CD8-positive, alpha-beta memory T cell (primary cell): ENCODE measurements around the gene BICD1. TPM values are rescaled to one million over a fixed set of nuclear protein-coding genes. Genes with fewer than 3 reads are reported as not detected.

ENCODE experiments used
- CTCF ChIA-PET: fragments of 350-600 bp; sonication (Branson Sonifier 250); formaldehyde crosslinking; loops from one replicate; lab custom pipeline; 2021; ENCODE audit warnings: antibody characterized with exemption; lab: Charles Lee
- POLR2A ChIA-PET: fragments of 350-600 bp; sonication (Branson Sonifier 250); formaldehyde crosslinking; loops from one replicate; lab custom pipeline; 2021; ENCODE audit warnings: antibody characterized with exemption; lab: Charles Lee
- DNase-seq, 5 donors: peaks; one replicate each; pipeline versions ENCODE4 v3.0.0 to v3.0.0-alpha.2; 2020 to 2022; ENCODE audit warnings: mixed read lengths in 1 of 5
- H3K27ac ChIP-seq: one replicate; pipeline ENCODE4 v1.7.0; 2013; ENCODE audit warnings: low read depth, mild to moderate bottlenecking, low read length, moderate library complexity
- H3K27me3 ChIP-seq: 2 replicates; pipeline ENCODE4 v1.7.0; 2013; ENCODE audit warnings: low read length, mild to moderate bottlenecking; ENCODE audit not compliant: insufficient read depth, poor library complexity, severe bottlenecking
- H3K36me3 ChIP-seq: 2 replicates; pipeline ENCODE4 v1.7.0; 2013; ENCODE audit warnings: mild to moderate bottlenecking, low read length, moderate library complexity; ENCODE audit not compliant: insufficient read depth
- H3K4me1 ChIP-seq: 2 replicates; pipeline ENCODE4 v1.7.0; 2013; ENCODE audit warnings: mild to moderate bottlenecking, low read length, moderate library complexity; ENCODE audit not compliant: insufficient read depth
- H3K4me3 ChIP-seq: 2 replicates; pipeline ENCODE4 v1.7.0; 2013; ENCODE audit warnings: mild to moderate bottlenecking, low read length
- H3K9me3 ChIP-seq: 2 replicates; pipeline ENCODE4 v1.7.0; 2013; ENCODE audit warnings: mild to moderate bottlenecking, low read length
- H3K27ac Mint-ChIP-seq, 8 donors: one replicate each; pipeline ENCODE4 v1.8.0; 2020 to 2021; ENCODE audit warnings: mixed read lengths in 8 of 8, mild to moderate bottlenecking in 6 of 8, inconsistent platforms in 3 of 8, moderate library complexity in 3 of 8
- H3K27me3 Mint-ChIP-seq, 2 donors: one replicate each; pipeline ENCODE4 v1.8.0; 2020 to 2021; ENCODE audit warnings: mixed read lengths in 2 of 2, mild to moderate bottlenecking in 1 of 2, moderate library complexity in 1 of 2
- H3K36me3 Mint-ChIP-seq, 3 donors: one replicate each; pipeline ENCODE4 v1.8.0; 2020 to 2021; ENCODE audit warnings: mixed read lengths in 3 of 3, inconsistent platforms in 1 of 3, mild to moderate bottlenecking in 1 of 3
- H3K4me1 Mint-ChIP-seq, 3 donors: one replicate each; pipeline ENCODE4 v1.8.0; 2020 to 2021; ENCODE audit warnings: mixed read lengths in 3 of 3, inconsistent platforms in 1 of 3, mild to moderate bottlenecking in 1 of 3
- H3K4me3 Mint-ChIP-seq, 7 donors: one replicate each; pipeline ENCODE4 v1.8.0; 2020 to 2021; ENCODE audit warnings: mixed read lengths in 7 of 7, mild to moderate bottlenecking in 6 of 7, moderate library complexity in 4 of 7, inconsistent platforms in 2 of 7
- H3K9me3 Mint-ChIP-seq, 5 donors: one replicate each; pipeline ENCODE4 v1.8.0; 2020 to 2022; ENCODE audit warnings: mixed read lengths in 5 of 5, mild to moderate bottlenecking in 3 of 5, moderate library complexity in 2 of 5, inconsistent platforms in 1 of 5
- polyA plus RNA-seq: library from polyadenylated mRNA; unstranded; fragments of 300-500 nt; fragmentation: Illumina TruSeq; gene quantifications from one replicate; pipeline ENCODE4 v1.2.3, GENCODE V29; 2021
- total RNA-seq, 2 experiments: library from RNA; stranded (reverse); gene quantifications; one replicate each; pipeline ENCODE4 v1.2.3, GENCODE V29; 2021

The BICD1 gene
- total and polyA plus RNA-seq, 3 experiments from 2014 or later: 8.7 to 20.5 (median 18.0) TPM

GRCh38 chr12:32253154-32253790 lies 146.6 kb downstream of the BICD1 start:
- Histone ChIP-seq H3K27ac (no peak overlapping the region), H3K36me3 (no peaks in the 10 kb centered on the region), H3K27me3 (no peaks in the 10 kb centered on the region), H3K9me3 (no peaks in the 10 kb centered on the region), H3K4me3 (no peak overlapping the region), H3K4me1 (no peaks in the 10 kb centered on the region)
- ChIA-PET POLR2A (no interaction called here), CTCF (no interaction called here)
- peaks cover 0 to 6% (median 0%) of the 10 kb centered on the region in 5 donors for H3K9me3 Mint-ChIP-seq
- H3K4me1 Mint-ChIP-seq: peaks cover 6 to 12% (median 7%) of the 10 kb centered on the region in 3 donors
- no peak overlapping the region for H3K4me3 Mint-ChIP-seq
- peaks cover 0 to 20% (median 3%) of the 10 kb centered on the region in 3 donors for H3K36me3 Mint-ChIP-seq
- H3K27me3 Mint-ChIP-seq: no peaks in the 10 kb centered on the region
- DNase-seq: no peak
- H3K27ac Mint-ChIP-seq: peak overlapping the region in 2 of 8 donors; percentile 21 to 37

DNA sequence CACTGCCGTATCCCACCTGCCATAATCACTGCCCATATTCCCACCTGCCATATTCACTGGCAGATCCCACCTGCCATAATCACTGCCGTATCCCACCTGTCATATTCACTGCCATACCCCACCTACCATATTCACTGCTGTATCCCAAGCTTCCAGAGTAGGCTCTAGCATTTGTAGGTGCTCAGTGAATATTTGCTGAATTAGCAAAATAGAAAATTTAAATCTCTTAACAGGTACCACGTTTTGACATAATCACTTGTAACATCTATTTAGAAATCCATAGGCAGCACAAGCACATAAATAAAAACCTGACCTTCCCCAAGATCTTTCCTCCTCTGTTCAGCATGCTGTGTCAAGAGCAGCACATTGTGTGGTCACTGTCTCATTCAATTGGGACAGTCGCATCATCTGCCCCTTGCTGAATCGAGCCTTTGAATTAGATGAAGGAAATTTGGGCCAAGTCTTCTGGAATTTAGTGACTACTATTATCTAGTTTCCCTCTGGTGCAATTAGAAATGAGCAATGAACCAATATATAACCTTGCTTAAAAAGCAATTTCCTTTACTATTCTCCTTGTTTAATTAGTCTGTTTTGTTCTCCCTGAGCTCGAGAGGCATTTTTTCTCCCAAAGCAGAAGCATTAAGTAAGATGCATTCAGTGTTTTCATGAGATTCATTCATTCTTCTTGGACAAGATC lies 147.8 kb downstream of the BICD1 start:
- H3K9me3 Mint-ChIP-seq: peaks cover 0 to 9% (median 0%) of the 10 kb centered on the region in 5 donors
- Histone ChIP-seq H3K36me3 (no peaks in the 10 kb centered on the region), H3K27ac (no peak overlapping the region), H3K4me3 (no peak overlapping the region), H3K4me1 (no peaks in the 10 kb centered on the region), H3K27me3 (no peaks in the 10 kb centered on the region), H3K9me3 (no peaks in the 10 kb centered on the region)
- H3K4me1 Mint-ChIP-seq: peaks cover 6 to 12% (median 7%) of the 10 kb centered on the region in 3 donors
- no peak overlapping the region for H3K4me3 Mint-ChIP-seq
- no peaks in the 10 kb centered on the region for H3K27me3 Mint-ChIP-seq
- DNase-seq: no peak
- peaks cover 1 to 24% (median 8%) of the 10 kb centered on the region in 3 donors for H3K36me3 Mint-ChIP-seq
- ChIA-PET CTCF (no interaction called here), POLR2A (interaction anchor here (0.7 kb wide), 1 partner anchor 46 kb away, joined by 4 read pairs; no protein-coding TSS in a partner anchor)
- H3K27ac Mint-ChIP-seq: peak overlapping the region in 1 of 8 donors; percentile 34

DNA sequence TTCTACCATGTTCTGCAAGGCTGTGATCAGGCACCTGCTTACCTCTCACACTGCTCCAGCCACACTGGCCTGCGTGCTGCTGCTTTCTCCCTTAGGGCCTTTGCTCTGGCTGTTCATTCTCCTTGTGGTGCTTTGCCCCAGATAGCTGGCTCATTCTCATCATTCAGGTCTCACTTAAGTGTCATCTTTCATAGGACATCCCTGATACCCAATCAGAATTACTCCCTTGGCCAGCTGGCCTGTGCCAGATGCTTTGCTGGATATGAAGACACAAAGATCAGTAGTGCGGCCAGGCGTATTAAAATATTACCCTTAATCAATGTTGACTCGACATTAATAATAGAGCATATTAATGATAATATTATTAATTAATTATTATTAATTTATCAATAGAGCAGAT lies 148.9 kb downstream of the BICD1 start:
- no peak overlapping the region for H3K4me3 Mint-ChIP-seq
- no peaks in the 10 kb centered on the region for H3K27me3 Mint-ChIP-seq
- peaks cover 6 to 12% (median 7%) of the 10 kb centered on the region in 3 donors for H3K4me1 Mint-ChIP-seq
- no peaks in the 10 kb centered on the region for H3K9me3 ChIP-seq
- H3K36me3 ChIP-seq: no peaks in the 10 kb centered on the region
- DNase-seq: no peak
- no peak overlapping the region for H3K4me3 ChIP-seq
- no peaks in the 10 kb centered on the region for H3K4me1 ChIP-seq
- H3K27me3 ChIP-seq: no peaks in the 10 kb centered on the region
- H3K27ac Mint-ChIP-seq: no peak overlapping the region
- no peak overlapping the region for H3K27ac ChIP-seq
- ChIA-PET CTCF (no interaction called here), POLR2A (no interaction called here)
- H3K36me3 Mint-ChIP-seq: peaks cover 1 to 24% (median 10%) of the 10 kb centered on the region in 3 donors
- H3K9me3 Mint-ChIP-seq: peaks cover 0 to 9% (median 0%) of the 10 kb centered on the region in 5 donors

- peaks cover 0 to 9% (median 0%) of the 10 kb centered on the region in 5 donors for H3K9me3 Mint-ChIP-seq
- H3K4me3 ChIP-seq: no peak overlapping the region
- no peak overlapping the region for H3K27ac ChIP-seq
- peak overlapping the region in 1 of 8 donors; percentile 68 for H3K27ac Mint-ChIP-seq
- no peaks in the 10 kb centered on the region for H3K4me1 ChIP-seq
- H3K36me3 ChIP-seq: no peaks in the 10 kb centered on the region
- no peak for DNase-seq
- ChIA-PET CTCF (no interaction called here), POLR2A (no interaction called here)
- H3K4me3 Mint-ChIP-seq: no peak overlapping the region
- H3K27me3 Mint-ChIP-seq: no peaks in the 10 kb centered on the region
- peaks cover 6 to 12% (median 10%) of the 10 kb centered on the region in 3 donors for H3K4me1 Mint-ChIP-seq
- peaks cover 1 to 24% (median 10%) of the 10 kb centered on the region in 3 donors for H3K36me3 Mint-ChIP-seq
- H3K9me3 ChIP-seq: no peaks in the 10 kb centered on the region
- H3K27me3 ChIP-seq: no peaks in the 10 kb centered on the region
These were observed 151.2 kb downstream of the BICD1 start for GRCh38 chr12:32257695-32258496.

- Histone ChIP-seq H3K4me1 (no peaks in the 10 kb centered on the region), H3K27me3 (no peaks in the 10 kb centered on the region), H3K27ac (no peak overlapping the region), H3K4me3 (no peak overlapping the region), H3K9me3 (no peaks in the 10 kb centered on the region), H3K36me3 (no peaks in the 10 kb centered on the region)
- no peak overlapping the region for H3K4me3 Mint-ChIP-seq
- H3K4me1 Mint-ChIP-seq: peaks cover 7 to 10% (median 9%) of the 10 kb centered on the region in 3 donors
- ChIA-PET CTCF (no interaction called here), POLR2A (no interaction called here)
- no peaks in the 10 kb centered on the region for H3K27me3 Mint-ChIP-seq
- H3K9me3 Mint-ChIP-seq: peaks cover 0 to 9% (median 0%) of the 10 kb centered on the region in 5 donors
- no peak overlapping the region for H3K27ac Mint-ChIP-seq
- no peak for DNase-seq
- H3K36me3 Mint-ChIP-seq: peaks cover 1 to 11% (median 8%) of the 10 kb centered on the region in 3 donors
These were observed 154.0 kb downstream of the BICD1 start for GRCh38 chr12:32260696-32261095.

GRCh38 chr12:32261638-32262037 lies 155.0 kb downstream of the BICD1 start:
- H3K4me3 Mint-ChIP-seq: no peak overlapping the region
- POLR2A ChIA-PET: no interaction called here
- peaks cover 0 to 9% (median 0%) of the 10 kb centered on the region in 5 donors for H3K9me3 Mint-ChIP-seq
- no peak overlapping the region for H3K4me3 ChIP-seq
- H3K27ac Mint-ChIP-seq: no peak overlapping the region
- H3K27me3 ChIP-seq: no peaks in the 10 kb centered on the region
- peaks cover 1 to 11% (median 6%) of the 10 kb centered on the region in 3 donors for H3K36me3 Mint-ChIP-seq
- H3K27me3 Mint-ChIP-seq: no peaks in the 10 kb centered on the region
- no peaks in the 10 kb centered on the region for H3K36me3 ChIP-seq
- CTCF ChIA-PET: no interaction called here
- no peak for DNase-seq
- no peaks in the 10 kb centered on the region for H3K9me3 ChIP-seq
- H3K4me1 ChIP-seq: no peaks in the 10 kb centered on the region
- H3K27ac ChIP-seq: no peak overlapping the region
- peaks cover 5 to 6% (median 6%) of the 10 kb centered on the region in 3 donors for H3K4me1 Mint-ChIP-seq

DNA sequence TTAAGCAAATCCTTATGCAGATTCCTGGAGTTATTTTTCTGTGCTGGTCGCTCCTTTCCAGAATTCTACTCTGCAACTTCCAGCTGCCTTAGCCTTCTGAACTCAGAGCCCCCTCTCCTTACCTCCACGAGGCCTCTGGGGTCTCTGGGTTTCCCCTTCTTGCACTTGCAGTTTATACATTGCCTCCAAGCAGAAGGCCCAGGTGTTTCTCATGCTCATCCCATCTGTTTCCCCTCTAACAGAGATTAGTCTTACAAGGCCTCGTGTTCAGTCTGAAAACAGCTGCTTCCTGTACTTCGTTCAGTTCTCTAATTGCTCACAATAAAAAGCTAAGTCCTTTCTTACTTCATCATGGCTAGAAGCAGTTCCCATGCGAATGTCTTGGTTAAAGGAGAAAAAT lies 158.3 kb downstream of the BICD1 start:
- H3K9me3 Mint-ChIP-seq: no peaks in the 10 kb centered on the region
- DNase-seq: no peak
- no peak overlapping the region for H3K4me3 Mint-ChIP-seq
- no peaks in the 10 kb centered on the region for H3K27me3 Mint-ChIP-seq
- ChIA-PET POLR2A (no interaction called here), CTCF (no interaction called here)
- no peak overlapping the region for H3K27ac Mint-ChIP-seq
- Histone ChIP-seq H3K27ac (no peak overlapping the region), H3K4me1 (no peaks in the 10 kb centered on the region), H3K4me3 (no peak overlapping the region), H3K36me3 (no peaks in the 10 kb centered on the region), H3K9me3 (no peaks in the 10 kb centered on the region), H3K27me3 (no peaks in the 10 kb centered on the region)
- peaks cover 2 to 5% (median 4%) of the 10 kb centered on the region in 3 donors for H3K4me1 Mint-ChIP-seq
- peaks cover 0 to 3% (median 0%) of the 10 kb centered on the region in 3 donors for H3K36me3 Mint-ChIP-seq
